HCT116 (cell line): ENCODE data around the gene TMEM235. TPM values are rescaled to one million over a fixed set of nuclear protein-coding genes. Genes with fewer than 3 reads are reported as not detected.

Source experiments
- ATAC-seq: fragments of 200-7000 bp; cut with Tn5 transposase; 2 replicates; pipeline ENCODE4 v1.9.1; 2020; ENCODE audit warnings: mild to moderate bottlenecking, moderate library complexity
- BruUV-seq: library from RNA; stranded (reverse); fragments of 400-500 nt; replicated peaks from 2 replicates; lab custom pipeline; 2021; lab: Mats Ljungman, UMichigan
- CTCF ChIA-PET: fragments of 300-600 bp; sonication (Branson Sonifier 250); formaldehyde crosslinking; loops from one replicate; lab custom pipeline; 2021; ENCODE audit warnings: antibody characterized with exemption; lab: Charles Lee
- POLR2A ChIA-PET: fragments of 300-600, 350-600 bp; sonication (Branson Sonifier 250); formaldehyde crosslinking; loops from one replicate; lab custom pipeline; 2021; ENCODE audit warnings: antibody characterized with exemption; lab: Charles Lee
- RAD21 ChIA-PET, 2 experiments: fragments of 300-600 bp; sonication (Branson Sonifier 250); formaldehyde crosslinking; loops; one replicate each; lab custom pipeline; 2023; ENCODE audit warnings: low total read pairs in 2 of 2; ENCODE audit not compliant: uncharacterized antibody in 2 of 2, unreplicated experiment in 2 of 2, low non-redundant PET in 1 of 2; lab: Charles Lee
- DNase-seq: peaks from one replicate; pipeline ENCODE4 v3.0.0-alpha.2; 2010; ENCODE audit warnings: low read depth, low spot score
- H2AFZ ChIP-seq: fragments of 200-600 bp; shearing (Covaris generic), sonication (generic); 2 replicates; pipeline ENCODE4 v1.6.1; 2017; ENCODE audit warnings: low read depth, mixed run types, mixed read lengths, antibody characterized with exemption, low read length; ENCODE audit not compliant: poor library complexity, severe bottlenecking
- H3K27ac ChIP-seq: 2 replicates; pipeline ENCODE4 v1.5.1; 2012; ENCODE audit warnings: low read depth, low read length
- H3K27me3 ChIP-seq: fragments of 200-600 bp; sonication (generic); 2 replicates; pipeline ENCODE4 v1.6.1; 2016; ENCODE audit warnings: mixed run types, low read length, mixed read lengths; ENCODE audit not compliant: insufficient read depth
- H3K36me3 ChIP-seq, 2 experiments: fragments of 200-500 bp in 1 of 2; fragments of 200-600 bp in 1 of 2; sonication (Bioruptor generic) in 1 of 2; sonication (generic) in 1 of 2; 2 replicates each; pipeline versions ENCODE4 v1.5.1 to v1.6.1; 2014 to 2016; ENCODE audit warnings: low read length in 2 of 2, inconsistent platforms in 1 of 2, mixed read lengths in 1 of 2, mixed run types in 1 of 2; ENCODE audit not compliant: insufficient read depth in 2 of 2, control insufficient read depth in 1 of 2
- H3K4me1 ChIP-seq, 2 experiments: fragments of 200-600 bp in 1 of 2; sonication (generic) in 1 of 2; 2 replicates each; pipeline versions ENCODE4 v1.5.1 to v1.6.1; 2012 to 2017; ENCODE audit warnings: low read length in 2 of 2, inconsistent platforms in 1 of 2, mild to moderate bottlenecking in 1 of 2, mixed read lengths in 1 of 2, mixed run types in 1 of 2, moderate library complexity in 1 of 2; ENCODE audit not compliant: insufficient read depth in 2 of 2, control insufficient read depth in 1 of 2
- H3K4me2 ChIP-seq: fragments of 200-600 bp; sonication (generic); 2 replicates; pipeline ENCODE4 v1.6.1; 2017; ENCODE audit warnings: mixed run types, low read length, mixed read lengths
- H3K4me3 ChIP-seq, 2 experiments: fragments of 200-600 bp in 1 of 2; sonication (generic) in 1 of 2; replicated peaks in 1 of 2; 2 replicates each; pipeline ENCODE4 v1.5.1; 2011 to 2016; ENCODE audit warnings: low read length in 2 of 2, control low read depth in 1 of 2, low read depth in 1 of 2, mild to moderate bottlenecking in 1 of 2, mixed read lengths in 1 of 2, mixed run types in 1 of 2
- H3K79me2 ChIP-seq: fragments of 200-600 bp; sonication (generic); 2 replicates; pipeline ENCODE4 v1.6.1; 2017; ENCODE audit warnings: mild to moderate bottlenecking, mixed run types, low read length, moderate library complexity, mixed read lengths; ENCODE audit not compliant: insufficient read depth
- H3K9ac ChIP-seq: fragments of 200-600 bp; sonication (generic); 2 replicates; pipeline ENCODE4 v1.6.1; 2016; ENCODE audit warnings: low read length, mixed read lengths
- H3K9me2 ChIP-seq: fragments of 200-600 bp; sonication (generic), shearing (Covaris generic); 2 replicates; pipeline ENCODE4 v1.6.1; 2017; ENCODE audit warnings: mixed run types, mild to moderate bottlenecking, moderate library complexity; ENCODE audit not compliant: insufficient read depth
- H3K9me3 ChIP-seq, 2 experiments: fragments of 200-500 bp in 1 of 2; fragments of 200-600 bp in 1 of 2; sonication (Bioruptor generic) in 1 of 2; sonication (generic) in 1 of 2; 2 replicates each; pipeline ENCODE4 v1.6.1; 2014 to 2017; ENCODE audit warnings: low read length in 2 of 2, mixed read lengths in 2 of 2, inconsistent platforms in 1 of 2, low read depth in 1 of 2, mild to moderate bottlenecking in 1 of 2, mixed run types in 1 of 2, moderate library complexity in 1 of 2; ENCODE audit not compliant: control insufficient read depth in 1 of 2, insufficient read depth in 1 of 2
- H4K20me1 ChIP-seq: fragments of 200-600 bp; sonication (generic), shearing (Covaris generic); 2 replicates; pipeline ENCODE4 v1.6.1; 2017; ENCODE audit warnings: mixed run types, mild to moderate bottlenecking, moderate library complexity; ENCODE audit not compliant: insufficient read depth
- CBX3 ChIP-seq: IDR thresholded peaks from 2 replicates; pipeline ENCODE4 v1.6.1; 2012; ENCODE audit warnings: low read depth
- CEBPB ChIP-seq: IDR thresholded peaks from 2 replicates; pipeline ENCODE4 v1.6.1; 2012; ENCODE audit warnings: low read depth
- EGR1 ChIP-seq: IDR thresholded peaks from 2 replicates; pipeline ENCODE4 v1.6.1; 2012; ENCODE audit warnings: low read depth
- ELF1 ChIP-seq: IDR thresholded peaks from 2 replicates; pipeline ENCODE4 v1.6.1; 2012; ENCODE audit warnings: low read depth, borderline replicate concordance
- JUND ChIP-seq: IDR thresholded peaks from 2 replicates; pipeline ENCODE4 v1.6.1; 2012
- POLR2A ChIP-seq: IDR thresholded peaks from 2 replicates; pipeline ENCODE4 v1.7.0; 2011; ENCODE audit warnings: borderline replicate concordance; ENCODE audit not compliant: insufficient read depth, insufficient read length; ENCODE audit errors: extremely low read depth
- POLR2AphosphoS5 ChIP-seq: IDR thresholded peaks from 2 replicates; pipeline ENCODE4 v1.6.1; 2011; ENCODE audit warnings: mild to moderate bottlenecking, low read depth, low read length, moderate library complexity
- RAD21 ChIP-seq: IDR thresholded peaks from 2 replicates; pipeline ENCODE4 v1.6.1; 2012; ENCODE audit warnings: low read depth, mild to moderate bottlenecking
- SIN3A ChIP-seq: IDR thresholded peaks from 2 replicates; pipeline ENCODE4 v1.6.1; 2012; ENCODE audit warnings: low read depth
- SP1 ChIP-seq: IDR thresholded peaks from 2 replicates; pipeline ENCODE4 v1.6.1; 2012; ENCODE audit warnings: low read depth
- TCF7L2 ChIP-seq: IDR thresholded peaks from 2 replicates; pipeline ENCODE4 v1.7.0; 2011; ENCODE audit warnings: borderline replicate concordance, inconsistent platforms; ENCODE audit not compliant: insufficient read depth, insufficient read length; ENCODE audit errors: extremely low read depth
- YY1 ChIP-seq: IDR thresholded peaks from 2 replicates; pipeline ENCODE4 v1.6.1; 2011; ENCODE audit warnings: low read length, low read depth, moderate library complexity, mild to moderate bottlenecking; ENCODE audit not compliant: insufficient replicate concordance; ENCODE audit errors: extremely low read depth
- ZFX ChIP-seq: fragments of 450-650 bp; IDR thresholded peaks from 2 replicates; pipeline ENCODE4 v1.6.1; 2017
- intact Hi-C: fragments of 100-400 bp; cut with micrococcal nuclease; formaldehyde crosslinking; loops from 2 replicates; pipeline ENCODE4 v1.10.0; 2022
- total RNA-seq: library from RNA; stranded (reverse); gene quantifications from one replicate; pipeline ENCODE4 v1.2.1, GENCODE V29; 2021; ENCODE audit not compliant: unreplicated experiment
- TF ChIP-seq, protein P1 (sequence below): IDR thresholded peaks from 2 replicates; pipeline ENCODE4 v1.6.1; 2012; ENCODE audit warnings: low read depth
- TF ChIP-seq, protein P2 (sequence below): IDR thresholded peaks from 2 replicates; pipeline ENCODE4 v1.6.1; 2012
- TF ChIP-seq, protein P3 (sequence below): IDR thresholded peaks from 2 replicates; pipeline ENCODE4 v1.6.1; 2012

The TMEM235 gene
- total RNA-seq, 1 experiment from 2014 or later = not detected

DNA sequence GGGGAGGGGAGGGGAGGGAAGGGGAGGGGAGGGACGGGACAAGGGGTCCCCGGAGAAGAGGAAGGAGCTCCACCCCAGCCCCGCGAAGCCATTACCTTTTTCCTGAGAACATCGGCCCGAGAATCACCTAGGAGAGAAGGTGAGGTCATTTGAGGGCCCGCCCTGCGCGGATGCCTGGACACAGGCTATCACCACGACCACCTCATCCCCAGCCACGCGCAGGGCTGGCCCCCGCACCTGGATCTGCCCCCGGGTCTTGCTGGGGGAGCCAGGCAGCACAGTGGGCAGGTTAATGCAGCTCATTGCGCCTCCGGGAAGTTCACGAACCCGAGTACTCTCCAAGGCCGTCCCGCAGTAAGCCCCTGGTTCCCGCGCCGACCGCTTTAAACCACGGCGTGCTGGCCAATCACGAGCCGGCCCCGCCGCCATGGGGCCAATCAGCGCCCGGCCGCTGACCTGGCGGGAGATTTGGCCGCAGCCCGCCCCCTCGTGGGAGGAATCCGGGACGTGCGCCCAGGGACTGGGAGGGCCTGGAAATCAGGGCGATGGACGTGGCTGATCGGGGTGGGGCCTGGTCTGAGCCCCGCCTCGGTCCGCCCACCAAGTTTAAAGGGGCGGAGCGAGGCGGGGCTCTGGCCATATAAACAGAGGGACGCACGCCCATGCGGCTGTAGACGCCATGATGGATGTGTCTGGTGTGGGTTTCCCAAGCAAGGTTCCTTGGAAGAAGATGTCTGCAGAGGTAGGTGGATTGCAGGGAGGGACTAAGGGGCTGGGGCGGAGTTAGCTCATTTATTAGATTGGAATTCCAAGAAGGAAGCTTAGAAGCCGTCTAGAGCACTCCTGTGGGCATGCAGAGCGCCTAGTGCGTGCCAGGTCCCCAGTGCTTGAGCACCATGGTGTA is 44.5 kb upstream of the TMEM235 start, which contains the start of the genes AFMID and TK1 (continued):
- TF ChIP-seq, protein P1, sequence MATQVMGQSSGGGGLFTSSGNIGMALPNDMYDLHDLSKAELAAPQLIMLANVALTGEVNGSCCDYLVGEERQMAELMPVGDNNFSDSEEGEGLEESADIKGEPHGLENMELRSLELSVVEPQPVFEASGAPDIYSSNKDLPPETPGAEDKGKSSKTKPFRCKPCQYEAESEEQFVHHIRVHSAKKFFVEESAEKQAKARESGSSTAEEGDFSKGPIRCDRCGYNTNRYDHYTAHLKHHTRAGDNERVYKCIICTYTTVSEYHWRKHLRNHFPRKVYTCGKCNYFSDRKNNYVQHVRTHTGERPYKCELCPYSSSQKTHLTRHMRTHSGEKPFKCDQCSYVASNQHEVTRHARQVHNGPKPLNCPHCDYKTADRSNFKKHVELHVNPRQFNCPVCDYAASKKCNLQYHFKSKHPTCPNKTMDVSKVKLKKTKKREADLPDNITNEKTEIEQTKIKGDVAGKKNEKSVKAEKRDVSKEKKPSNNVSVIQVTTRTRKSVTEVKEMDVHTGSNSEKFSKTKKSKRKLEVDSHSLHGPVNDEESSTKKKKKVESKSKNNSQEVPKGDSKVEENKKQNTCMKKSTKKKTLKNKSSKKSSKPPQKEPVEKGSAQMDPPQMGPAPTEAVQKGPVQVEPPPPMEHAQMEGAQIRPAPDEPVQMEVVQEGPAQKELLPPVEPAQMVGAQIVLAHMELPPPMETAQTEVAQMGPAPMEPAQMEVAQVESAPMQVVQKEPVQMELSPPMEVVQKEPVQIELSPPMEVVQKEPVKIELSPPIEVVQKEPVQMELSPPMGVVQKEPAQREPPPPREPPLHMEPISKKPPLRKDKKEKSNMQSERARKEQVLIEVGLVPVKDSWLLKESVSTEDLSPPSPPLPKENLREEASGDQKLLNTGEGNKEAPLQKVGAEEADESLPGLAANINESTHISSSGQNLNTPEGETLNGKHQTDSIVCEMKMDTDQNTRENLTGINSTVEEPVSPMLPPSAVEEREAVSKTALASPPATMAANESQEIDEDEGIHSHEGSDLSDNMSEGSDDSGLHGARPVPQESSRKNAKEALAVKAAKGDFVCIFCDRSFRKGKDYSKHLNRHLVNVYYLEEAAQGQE = no peak
- TF ChIP-seq TCF7L2 (peak; percentile 30), ZFX (peak; percentile 33; the same call in 1 of the 2 replicates), JUND (no peak), CBX3 (no peak), POLR2AphosphoS5 (peak; percentile 100)

DNA sequence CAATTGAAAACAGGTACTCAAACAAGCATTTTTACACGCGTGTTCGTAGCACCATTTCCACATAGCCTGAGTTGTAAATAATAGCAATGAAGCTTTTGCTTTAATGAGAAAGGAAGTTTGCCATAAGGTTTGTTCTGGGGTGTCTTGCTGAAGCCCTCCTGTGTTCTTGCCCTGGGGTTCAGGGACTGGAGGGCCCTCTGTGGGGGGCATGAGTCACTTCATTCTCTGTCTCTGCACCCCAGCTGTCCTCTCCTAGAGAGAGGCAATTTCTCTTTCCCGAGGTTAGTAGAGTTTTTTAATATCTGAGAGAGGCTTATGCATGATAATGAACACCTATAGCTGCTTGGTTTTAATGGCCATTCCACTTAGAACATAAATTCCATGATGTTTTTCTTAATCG is 34.7 kb upstream of the TMEM235 start:
- ChIA-PET CTCF (no interaction called here), RAD21 (no interaction called here), POLR2A (interaction anchor here (6.1 kb wide), 1 partner anchor 9 kb away, joined by 77 read pairs; the partner anchor contains the start of genes AFMID and TK1)
- no peak overlapping the region for H3K4me3 ChIP-seq
- TF ChIP-seq EGR1 (no peak), CBX3 (no peak), SP1 (no peak), POLR2A (no peak), ZFX (no peak), POLR2AphosphoS5 (no peak), CEBPB (no peak), JUND (no peak), YY1 (no peak), RAD21 (no peak), ELF1 (no peak), SIN3A (no peak)
- TF ChIP-seq, protein P2, sequence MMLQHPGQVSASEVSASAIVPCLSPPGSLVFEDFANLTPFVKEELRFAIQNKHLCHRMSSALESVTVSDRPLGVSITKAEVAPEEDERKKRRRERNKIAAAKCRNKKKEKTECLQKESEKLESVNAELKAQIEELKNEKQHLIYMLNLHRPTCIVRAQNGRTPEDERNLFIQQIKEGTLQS = no peak
- TF ChIP-seq, protein P3, sequence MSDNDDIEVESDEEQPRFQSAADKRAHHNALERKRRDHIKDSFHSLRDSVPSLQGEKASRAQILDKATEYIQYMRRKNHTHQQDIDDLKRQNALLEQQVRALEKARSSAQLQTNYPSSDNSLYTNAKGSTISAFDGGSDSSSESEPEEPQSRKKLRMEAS = no peak
- no peaks in the 10 kb centered on the region for H3K27me3 ChIP-seq
- peaks cover 21 to 34% of the 10 kb centered on the region in 2 experiments for H3K4me1 ChIP-seq
- peaks cover 11 to 14% of the 10 kb centered on the region in 2 experiments; a peak in 3 of 4 replicates for H3K36me3 ChIP-seq
- no peak overlapping the region for H3K4me2 ChIP-seq
- BruUV-seq = TSS peak; percentile 20
- H3K9ac ChIP-seq = no peak overlapping the region
- no peak overlapping the region for H2AFZ ChIP-seq
- no peak for ATAC-seq
- peaks cover 37% of the 10 kb centered on the region for H3K79me2 ChIP-seq
- intact Hi-C loops = no loop called here
- no peaks in the 10 kb centered on the region for H4K20me1 ChIP-seq
- no peaks in the 10 kb centered on the region for H3K9me3 ChIP-seq
- no peaks in the 10 kb centered on the region for H3K9me2 ChIP-seq
- 0 out of 2 replicates have a peak overlapping the region, but pooled peaks have one; percentile 79 for H3K27ac ChIP-seq
- no peak for DNase-seq
